CD4-positive, alpha-beta T cell treated with Interleukin-10 for 1 hour (primary cell): ENCODE results near the gene CCSER1.
"Not testable (repeated sequence)": the region's sequence is repeated elsewhere in the genome, so short reads cannot be mapped to it uniquely, and the experiment has no call there.

ENCODE experiments used
- DNase-seq: peaks from one replicate; pipeline ENCODE4 v3.0.0-alpha.2; 2020

Gene CCSER1

DNA sequence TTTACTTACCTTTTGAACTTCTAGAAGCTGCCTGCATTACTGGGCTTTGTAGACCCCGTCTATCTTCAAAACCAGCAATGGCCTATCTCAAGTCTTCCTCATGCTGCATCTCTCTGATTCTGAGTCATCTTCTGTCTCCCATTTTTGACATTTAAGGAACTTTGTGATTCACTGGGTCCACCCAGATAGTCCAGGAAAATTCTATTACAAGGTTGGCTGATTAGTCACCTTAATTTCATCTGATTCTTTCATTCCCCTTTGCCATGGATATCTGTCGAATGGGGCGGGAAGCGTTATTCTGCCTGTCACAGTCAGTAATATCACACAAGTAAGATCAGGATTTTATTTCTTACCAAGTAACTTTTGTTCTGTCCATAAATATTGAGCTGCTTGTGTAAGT lies 618.0 kb downstream of the CCSER1 start:
- no peak for DNase-seq

DNA sequence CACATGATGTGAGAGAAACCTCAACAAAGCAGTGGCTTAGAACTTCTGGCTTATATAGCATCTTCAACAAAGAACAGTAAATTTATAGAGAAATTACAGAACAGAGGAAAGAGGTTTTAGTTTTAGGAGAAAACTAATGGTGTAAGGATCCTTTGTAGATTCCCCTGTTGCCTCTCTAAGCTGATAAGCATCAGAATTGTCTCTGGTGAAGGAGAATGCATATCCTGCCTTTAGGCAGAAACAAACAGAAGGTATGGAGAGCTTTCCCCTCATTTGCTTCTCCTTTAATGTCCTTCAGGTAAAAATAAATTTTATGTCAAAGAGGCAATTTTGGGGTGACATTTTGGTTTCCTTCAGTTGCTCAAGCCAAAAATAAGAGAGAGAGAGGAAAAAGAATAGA lies 625.9 kb downstream of the CCSER1 start:
- no peak for DNase-seq

DNA sequence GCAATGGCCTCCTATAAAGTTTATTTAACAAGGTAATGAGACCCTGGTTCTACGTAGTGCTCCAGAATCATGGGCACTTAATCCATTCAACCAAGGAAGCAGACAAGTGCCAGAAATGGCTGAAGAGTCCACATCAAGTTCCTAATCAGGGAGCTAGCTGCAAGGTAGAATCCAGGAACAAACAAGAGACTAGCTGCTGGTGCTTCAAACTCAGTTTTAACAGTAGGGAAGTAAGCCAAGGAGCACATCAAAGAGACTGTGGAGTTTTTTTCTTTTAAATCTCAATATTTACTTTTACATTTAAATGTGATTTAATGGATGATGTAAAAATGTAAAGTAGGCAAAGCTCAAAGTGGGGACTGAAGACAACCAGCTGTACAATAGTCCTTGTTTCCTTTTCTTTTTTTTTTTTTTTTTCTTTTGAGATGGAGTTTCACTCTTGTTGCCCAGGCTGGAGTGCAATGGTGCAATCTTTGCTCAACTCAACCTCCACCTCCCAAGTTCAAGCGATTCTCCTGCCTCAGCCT lies 630.4 kb downstream of the CCSER1 start:
- no peak for DNase-seq

DNA sequence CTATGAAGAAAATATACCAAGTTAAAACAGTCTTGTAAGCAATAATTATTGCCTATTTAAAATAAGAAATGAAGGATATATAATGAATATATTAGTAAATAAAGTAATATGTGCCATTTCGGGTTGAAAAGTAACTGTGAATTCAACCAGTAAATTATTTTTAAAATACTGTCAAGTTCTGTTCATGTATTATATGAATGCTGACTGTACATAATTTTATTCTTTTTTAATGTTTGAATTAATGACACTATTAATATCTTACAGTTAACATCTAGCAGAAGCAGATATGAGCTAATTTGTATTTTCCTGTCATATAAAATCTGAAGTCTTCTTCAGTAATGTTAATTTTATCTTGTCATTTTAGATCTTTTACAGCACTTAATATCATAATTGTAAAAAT lies 632.9 kb downstream of the CCSER1 start:
- no peak for DNase-seq

DNA sequence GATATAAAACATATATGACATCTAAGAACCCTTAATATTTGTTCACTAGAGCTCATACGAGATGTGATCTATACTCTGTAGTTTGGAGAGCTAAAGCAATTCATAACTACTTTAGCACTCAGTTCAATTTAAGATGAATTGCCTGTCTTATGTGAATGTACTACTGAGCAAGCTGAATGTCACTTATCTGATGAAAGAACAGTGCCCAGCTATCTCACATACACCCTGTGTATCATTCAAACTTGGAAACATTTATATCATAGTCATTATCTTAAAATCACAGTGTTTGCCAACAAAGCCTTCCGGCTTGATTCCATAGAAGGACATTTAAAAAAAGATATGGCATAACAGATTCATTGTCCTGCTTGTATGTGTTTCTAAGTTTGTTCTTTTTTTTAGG lies 639.6 kb downstream of the CCSER1 start:
- no peak for DNase-seq

DNA sequence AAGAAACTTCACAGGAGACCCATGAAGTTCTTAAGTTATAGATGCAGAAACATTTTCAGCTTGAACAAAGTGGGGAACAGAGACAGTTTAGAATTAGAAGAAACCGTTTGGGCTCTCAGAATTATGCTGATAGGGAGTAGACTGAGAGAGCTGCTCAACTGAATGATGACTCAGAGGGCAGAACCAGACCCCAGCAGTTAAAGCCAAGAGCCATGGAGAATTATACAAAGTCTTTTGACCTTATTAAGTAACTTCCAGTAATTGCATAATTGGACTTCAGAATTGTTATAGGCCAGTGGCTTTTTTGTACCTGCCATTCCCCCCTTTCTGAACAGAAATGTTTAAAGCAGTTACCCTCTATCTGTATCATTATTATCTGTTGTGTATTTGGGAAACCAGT lies 642.1 kb downstream of the CCSER1 start:
- no peak for DNase-seq

DNA sequence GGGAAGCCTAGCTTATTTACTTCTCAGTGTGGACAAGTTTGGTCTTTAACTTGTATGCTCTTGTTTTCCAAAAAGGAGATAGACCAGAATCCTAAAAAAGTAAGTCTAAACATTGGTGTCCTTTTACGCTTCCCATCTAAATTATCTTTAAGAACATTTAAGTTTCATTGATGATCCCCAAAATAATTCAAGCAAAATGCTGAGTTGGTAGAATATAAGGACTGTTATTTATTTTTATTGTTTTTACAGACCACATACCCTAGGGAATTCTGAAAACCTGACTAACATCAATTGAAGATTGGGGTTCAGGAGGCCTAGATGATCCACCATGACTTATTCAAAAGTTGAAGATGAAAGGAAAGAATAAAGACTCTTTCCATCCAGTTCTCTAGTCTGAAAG lies 653.0 kb downstream of the CCSER1 start:
- no peak for DNase-seq

DNA sequence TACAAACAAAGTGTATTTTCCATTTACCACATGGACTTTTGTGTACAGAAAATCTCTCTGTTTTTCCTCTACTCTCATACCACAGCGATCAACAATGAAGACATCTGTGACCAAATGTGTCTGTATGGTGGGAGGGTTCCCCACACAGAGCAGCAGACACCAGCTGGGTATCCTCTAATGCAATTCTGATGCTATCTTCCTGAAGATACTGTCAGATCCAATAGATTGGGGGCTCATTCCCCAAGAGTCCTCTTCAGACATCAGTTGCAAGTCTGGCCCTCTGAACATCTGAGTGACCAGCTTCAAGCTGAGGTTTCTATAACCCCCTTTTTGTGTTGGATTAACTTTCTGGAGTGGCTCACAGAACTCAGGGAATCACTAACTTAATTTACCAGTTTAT lies 659.4 kb downstream of the CCSER1 start:
- no peak for DNase-seq

DNA sequence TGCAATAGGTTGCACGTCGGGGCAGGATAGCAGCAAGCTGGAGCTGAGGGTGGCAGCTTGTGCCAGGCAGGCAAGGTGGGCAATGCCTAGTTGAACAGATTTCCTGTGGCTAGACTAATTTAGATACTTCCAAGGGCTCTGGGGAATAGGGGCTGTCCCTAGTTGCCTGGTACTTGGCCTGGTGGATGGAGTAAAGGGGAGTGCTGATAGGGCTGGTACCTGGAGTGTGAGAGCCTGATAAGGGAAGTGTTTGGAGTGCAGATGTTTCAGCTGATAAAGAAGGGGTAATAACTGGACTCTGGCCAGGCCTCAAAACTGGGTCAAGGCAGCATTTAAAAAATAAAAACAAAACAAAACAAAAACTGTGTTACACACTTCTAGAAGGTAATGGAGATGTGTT lies 665.5 kb downstream of the CCSER1 start:
- DNase-seq = no peak

DNA sequence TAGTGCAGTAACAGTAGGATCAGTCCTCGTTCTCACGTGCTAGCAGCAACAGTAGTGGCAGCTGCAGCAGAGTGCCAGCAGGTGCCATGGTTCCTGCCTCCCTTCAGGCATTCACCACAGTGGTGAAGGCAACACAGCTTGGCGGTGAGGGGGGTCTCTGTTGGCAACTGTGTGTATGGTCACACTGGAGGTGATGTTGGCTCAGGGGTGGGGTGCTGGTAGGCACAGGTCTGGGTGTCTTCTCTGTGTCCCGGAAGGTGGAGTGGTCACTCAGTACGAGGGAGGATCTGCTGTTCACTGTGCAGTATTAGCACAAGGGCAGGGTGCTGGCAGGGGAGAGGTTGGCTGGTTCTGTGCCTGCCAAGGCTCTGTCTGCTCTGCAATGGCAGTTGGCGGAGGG lies 671.8 kb downstream of the CCSER1 start:
- no peak for DNase-seq

DNA sequence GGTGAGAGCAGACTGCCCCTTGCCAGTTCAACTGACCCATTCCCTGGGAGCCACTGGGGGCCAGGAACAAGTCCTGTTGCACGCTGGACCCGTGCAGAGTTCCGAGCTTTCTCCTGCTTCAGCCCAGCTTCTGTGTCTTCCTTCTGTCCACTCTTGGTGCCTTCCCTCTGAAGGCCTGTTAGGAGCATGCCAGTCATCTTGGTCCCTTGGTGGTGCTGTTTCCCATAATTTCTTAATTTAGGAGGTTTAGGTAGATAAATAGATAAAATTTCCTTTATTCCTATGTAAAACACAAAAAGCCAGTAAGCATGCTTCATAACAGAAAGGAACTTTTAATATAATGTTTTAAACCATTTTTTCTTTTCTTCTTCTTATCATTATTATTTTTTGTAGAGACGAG lies 672.7 kb downstream of the CCSER1 start:
- no peak for DNase-seq

DNA sequence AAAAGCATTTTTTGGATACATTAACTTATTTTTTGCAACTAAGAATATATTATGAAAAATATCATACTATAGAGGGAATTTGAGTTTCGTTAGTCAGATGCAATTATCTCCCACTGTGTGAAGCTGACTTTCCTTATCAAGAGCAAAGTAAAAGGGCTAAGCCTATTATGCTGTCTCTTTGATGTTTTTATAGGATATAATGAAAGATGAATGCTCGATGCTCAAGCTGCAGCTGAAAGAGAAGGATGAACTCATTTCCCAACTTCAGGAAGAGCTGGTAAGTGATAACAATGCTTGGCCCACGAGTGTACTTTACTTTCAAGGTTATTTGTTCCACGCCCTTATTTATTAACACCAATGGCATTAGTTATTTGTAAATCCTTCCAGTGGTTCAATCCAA lies 688.4 kb downstream of the CCSER1 start:
- no peak for DNase-seq

DNA sequence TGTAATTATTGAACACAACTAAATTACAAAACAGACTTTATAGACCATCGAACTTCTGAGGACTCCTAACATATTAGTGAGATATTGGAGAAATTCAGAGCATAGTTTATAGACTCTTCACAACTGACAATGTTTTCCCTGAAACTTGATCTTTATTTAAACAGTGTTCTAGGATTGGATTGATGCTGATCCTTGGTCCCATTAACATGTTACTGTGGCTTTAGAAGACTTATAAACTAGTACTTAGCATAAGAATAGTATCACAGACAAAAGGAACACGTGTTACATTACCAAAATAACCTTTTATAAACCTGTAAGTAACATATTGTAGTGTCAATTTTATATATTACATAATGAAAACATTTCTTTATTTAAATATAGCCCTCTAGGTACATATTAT lies 689.6 kb downstream of the CCSER1 start:
- no peak for DNase-seq

DNA sequence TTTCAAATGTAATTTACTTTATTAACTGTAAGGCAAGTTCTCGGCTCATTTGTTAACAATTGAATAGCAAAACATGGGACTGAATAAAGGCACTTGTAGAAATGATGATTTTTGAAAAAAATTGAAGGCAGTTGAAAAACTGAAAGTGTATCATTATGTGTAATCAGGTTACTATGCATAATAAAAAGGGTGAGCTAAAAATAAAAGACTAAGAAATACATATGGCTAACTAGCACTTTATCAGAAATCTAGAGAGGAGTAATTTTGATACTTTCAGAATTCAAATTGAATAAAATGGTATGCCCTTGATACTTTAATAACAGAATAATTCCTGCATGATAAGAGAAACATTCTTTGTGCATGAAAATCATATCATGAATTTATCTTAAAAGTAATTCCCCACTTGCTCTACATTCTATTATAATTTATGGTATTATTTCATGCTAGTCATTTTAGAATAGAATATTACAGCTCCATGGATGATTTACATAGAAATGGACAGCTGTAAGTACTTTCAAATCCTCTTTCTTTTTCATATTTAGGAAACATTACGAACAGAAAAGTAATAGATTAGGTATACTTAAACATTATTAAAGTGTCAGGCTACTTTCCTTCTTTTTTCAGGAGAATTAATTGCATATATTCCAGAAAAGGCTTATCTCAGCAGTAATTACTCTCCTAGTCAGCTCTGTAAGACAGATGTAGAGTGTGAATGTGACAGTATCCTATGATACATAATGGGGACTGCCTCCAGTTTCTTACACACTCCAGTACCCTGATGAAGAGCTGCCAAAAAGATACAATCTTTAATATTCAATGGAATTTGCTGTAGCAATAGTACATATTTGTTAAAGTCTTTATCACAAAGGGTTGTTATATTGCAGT lies 697.3 kb downstream of the CCSER1 start:
- DNase-seq = no peak

DNA sequence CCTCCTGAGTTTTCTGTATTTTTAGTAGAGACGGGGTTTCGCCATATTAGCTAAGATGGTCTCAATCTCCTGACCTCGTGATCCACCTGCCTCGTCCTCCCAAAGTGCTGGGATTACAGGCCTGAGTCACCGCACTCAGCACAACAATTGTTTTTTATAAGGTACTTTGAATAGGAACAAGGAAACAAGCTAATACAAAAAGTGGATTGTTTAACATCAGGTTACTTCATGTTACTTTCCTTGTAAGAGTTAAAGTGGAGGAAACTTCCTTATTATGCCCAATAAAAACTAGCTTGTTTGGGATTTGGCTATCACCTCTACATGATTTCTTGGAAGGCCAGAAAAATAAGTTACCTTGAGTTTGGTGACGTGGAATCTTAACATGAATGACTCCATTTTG lies 698.7 kb downstream of the CCSER1 start:
- no peak for DNase-seq

DNA sequence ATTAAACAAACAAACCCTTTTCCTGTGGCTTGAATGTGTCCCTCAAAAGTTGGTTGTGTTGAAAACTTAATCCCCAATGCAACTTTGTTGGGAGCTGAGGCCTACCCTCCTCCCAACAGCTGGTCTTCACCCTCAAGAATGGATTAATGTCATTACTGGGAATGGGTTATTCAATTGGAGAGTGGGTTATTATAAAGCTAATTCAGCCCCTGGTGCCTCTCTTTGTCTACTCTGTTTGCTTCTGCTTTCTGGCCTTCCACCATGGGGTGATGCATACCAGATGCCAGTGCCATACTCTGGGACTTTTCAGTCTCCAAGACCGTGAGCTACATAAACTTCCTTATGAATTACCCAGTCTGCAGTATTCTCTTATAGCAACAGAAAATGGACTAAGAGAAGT lies 706.5 kb downstream of the CCSER1 start:
- no peak for DNase-seq

DNA sequence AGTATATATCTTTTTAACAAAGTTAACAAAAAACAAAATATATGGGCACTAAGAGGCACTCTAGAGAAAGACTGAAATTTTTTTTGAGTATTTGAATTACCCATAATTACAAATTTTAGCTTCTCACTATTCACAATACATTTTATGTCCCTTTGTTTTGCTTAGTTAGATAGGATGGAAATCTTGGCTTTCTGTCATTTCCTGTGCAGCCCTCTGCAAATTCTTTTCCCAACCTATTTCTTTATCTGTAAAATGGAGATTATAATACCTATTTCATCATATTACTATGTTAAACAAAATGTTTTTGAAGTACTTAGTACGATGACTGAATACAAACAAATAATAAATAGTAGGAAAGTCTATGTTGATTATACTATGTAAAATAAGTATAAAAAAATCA lies 710.0 kb downstream of the CCSER1 start:
- DNase-seq = no peak

DNA sequence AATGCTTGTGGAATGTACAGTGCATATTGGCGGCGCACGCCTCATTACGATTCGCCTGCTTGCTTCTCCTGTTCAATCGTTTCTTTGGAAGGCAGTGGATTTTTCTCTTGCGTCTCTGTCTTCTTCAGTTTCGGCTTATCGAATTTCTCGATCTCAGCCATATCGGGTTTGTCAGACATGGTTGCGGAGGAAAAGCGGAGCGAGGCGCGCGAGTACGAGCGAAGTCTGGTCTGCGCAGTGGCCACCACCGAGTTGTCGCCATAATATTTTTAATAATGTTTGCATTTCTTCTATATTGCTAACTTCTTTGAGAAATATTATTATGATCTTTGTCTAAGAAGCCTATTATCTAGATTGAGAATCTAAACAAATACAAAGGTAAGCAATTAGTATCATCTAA lies 711.7 kb downstream of the CCSER1 start:
- not testable (repeated sequence) for DNase-seq

DNA sequence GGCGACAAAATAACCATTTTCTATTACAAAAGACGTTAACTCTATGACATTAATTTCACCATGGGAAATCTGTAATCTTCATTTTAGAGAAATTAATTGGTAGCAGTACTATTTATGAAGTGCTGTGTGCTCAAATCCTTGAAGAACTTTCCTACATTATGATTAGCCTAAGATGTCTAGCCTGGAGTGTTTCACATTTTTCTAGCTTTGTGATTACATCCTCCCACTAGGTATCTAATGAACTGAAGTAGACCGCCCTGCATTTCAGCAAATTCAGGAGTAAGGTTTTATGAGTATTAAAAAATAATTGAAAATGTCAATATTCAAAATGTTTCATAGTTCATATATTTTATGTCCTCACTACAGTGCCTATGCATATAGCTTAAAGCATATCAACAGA lies 713.1 kb downstream of the CCSER1 start:
- DNase-seq = no peak

DNA sequence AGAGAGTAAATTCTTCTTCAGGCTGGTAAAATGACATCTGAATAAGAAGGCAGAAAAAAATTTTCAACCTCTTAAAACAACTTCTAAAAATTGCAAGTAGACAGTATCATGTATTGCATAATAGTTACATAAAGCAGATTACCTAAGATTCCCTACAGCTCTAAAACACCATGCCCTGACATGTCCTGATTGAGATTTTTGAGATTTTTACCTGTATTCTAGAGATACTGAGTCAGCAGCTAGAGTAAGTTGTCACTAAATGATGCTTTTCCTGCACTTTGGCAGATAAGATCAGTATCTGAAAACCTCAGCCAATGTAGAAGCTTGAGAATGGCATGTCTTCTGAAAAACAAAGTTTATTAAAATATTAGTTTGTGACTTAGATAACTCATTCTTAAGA lies 713.6 kb downstream of the CCSER1 start:
- no peak for DNase-seq

DNA sequence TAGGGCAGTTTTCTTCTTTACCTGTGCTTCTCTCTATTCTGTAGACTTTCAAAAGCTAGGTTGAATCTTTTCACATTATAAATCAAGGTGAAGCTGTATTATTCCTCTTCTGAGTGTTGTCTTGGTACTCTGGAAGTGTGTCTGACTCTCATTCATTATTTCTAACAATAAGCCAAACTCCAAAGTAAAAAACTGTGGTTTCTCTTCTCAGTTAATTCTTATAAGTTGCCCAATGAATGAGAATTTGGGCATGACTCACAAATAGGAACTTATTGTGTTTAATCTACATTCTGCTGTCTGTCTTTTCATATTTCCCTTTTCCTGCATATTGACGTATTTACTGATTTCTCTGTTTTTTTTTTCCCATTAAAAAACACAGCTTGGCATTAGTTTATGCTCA lies 714.5 kb downstream of the CCSER1 start:
- no peak for DNase-seq

DNA sequence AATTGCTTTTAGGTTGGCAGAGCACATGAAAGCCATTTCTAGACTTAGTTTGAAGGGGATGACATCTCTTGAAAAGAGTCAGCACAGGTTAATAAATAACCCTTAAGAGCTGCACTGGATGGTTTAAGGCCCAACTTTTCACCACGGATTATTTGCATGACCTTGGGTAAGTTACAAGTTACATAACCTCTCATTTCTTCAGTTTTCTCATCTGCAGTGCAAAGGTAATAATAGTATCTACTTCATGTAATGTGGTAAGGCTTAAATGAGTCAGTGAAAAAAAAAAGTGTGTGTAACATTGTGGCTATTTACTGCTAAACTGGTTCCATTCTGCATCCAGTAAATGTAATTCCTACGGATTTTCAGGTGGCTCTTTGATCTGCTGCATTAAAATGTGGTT lies 715.8 kb downstream of the CCSER1 start:
- no peak for DNase-seq

DNA sequence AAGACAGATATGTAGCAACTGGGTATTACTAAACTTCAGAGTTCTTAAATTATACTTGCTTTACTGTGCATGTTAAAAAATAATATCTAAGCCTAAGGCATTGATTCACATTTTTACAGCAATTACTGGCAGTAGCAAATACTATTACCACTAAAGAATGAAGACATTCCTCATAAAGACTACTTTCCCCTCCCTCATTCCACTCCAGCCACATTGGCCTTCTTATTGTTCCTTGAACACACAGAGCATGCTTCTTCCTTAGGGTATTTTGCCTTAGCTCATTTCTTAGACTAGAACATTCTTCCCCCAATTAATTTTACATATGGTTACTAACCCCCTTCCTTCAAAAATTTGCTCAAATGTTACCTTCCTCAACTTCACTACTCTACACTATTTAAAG lies 717.0 kb downstream of the CCSER1 start:
- no peak for DNase-seq

DNA sequence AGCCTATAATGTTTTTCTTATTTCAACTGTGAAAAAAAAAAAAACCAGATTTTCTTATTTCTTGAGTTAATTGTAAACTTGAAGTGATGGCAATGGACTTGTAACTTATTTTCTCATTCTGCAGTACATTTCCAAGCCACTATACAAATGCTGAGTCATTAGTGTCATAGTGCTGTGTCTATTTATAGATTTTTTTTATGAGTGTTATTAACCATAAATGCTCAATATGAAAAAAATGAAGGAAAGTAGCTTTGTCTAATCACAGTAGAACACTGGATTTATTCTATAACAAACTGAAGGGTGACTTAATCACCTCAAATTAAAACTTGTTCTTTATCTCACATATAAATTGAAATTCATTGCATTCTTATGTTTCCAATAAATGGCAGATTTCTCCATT lies 718.6 kb downstream of the CCSER1 start:
- DNase-seq = no peak

DNA sequence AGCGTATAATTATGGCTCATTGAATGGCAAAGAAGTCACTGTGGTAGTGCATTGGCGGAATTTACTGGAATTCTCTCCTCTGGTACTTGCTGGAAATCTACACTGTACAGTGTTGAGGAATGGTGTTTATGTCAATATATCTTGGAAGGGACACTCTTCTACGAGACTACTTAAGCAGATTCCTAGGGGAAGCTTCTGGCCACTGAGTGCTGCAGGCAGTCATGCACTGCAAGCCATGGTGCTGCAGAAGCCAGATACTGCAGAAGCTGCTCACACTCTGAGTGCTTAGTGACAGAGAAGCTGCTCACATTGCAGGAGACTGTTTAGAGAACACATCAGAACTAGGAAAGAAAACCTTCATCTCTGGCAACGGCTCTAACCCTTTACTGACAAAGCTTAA lies 725.0 kb downstream of the CCSER1 start:
- no peak for DNase-seq
